Body of pancreas (tissue), 4 donors: ENCODE data around the gene PRR14L.

Source experiments
- POLR2A ChIP-seq, 3 donors: fragments of 450-650 bp; IDR thresholded peaks; one replicate each; pipeline ENCODE4 v1.6.1; 2016; ENCODE audit warnings: antibody characterized with exemption in 3 of 3, mild to moderate bottlenecking in 2 of 3
- TF ChIP-seq, protein P1 (sequence below), 7 experiments: fragments of 450-650 bp in 4 of 7; fragments of 200-600 bp in 3 of 7; sonication (generic) in 3 of 7; IDR thresholded peaks; one replicate each; pipeline ENCODE4 v1.5.1; 2016 to 2019; ENCODE audit warnings: antibody characterized with exemption in 7 of 7

DNA sequence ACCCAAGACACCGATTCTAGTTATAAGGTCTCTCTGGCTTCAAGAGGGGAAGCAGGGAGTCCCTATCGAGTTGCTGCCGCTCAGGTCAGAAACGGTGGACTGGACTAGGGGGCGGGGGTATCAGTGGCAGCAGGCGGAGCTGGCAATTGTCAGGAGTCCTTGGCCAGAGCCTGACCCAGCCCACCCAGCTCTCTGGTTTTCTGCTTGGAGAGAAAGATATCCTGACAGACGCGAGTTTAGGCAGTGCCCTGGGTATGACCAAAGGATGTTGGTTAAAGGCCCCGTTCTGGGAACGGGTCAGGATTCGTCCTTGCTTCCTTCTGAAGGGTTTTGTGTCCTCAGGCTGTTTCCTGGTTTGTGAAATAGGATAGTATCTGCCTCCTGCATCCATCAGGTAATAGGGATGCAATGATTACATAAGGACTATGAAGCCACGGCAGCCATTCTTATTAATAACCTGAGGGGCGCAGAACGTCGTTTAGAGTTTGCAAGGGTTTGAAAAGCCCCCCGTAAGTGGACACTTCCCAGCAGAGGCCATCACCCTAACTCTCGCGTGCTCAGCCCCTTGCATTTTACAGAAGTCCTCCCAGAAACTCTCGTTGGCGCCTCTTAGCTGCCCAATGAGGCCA, 3.2 kb upstream of the PRR14L start:
- TF ChIP-seq, protein P1, sequence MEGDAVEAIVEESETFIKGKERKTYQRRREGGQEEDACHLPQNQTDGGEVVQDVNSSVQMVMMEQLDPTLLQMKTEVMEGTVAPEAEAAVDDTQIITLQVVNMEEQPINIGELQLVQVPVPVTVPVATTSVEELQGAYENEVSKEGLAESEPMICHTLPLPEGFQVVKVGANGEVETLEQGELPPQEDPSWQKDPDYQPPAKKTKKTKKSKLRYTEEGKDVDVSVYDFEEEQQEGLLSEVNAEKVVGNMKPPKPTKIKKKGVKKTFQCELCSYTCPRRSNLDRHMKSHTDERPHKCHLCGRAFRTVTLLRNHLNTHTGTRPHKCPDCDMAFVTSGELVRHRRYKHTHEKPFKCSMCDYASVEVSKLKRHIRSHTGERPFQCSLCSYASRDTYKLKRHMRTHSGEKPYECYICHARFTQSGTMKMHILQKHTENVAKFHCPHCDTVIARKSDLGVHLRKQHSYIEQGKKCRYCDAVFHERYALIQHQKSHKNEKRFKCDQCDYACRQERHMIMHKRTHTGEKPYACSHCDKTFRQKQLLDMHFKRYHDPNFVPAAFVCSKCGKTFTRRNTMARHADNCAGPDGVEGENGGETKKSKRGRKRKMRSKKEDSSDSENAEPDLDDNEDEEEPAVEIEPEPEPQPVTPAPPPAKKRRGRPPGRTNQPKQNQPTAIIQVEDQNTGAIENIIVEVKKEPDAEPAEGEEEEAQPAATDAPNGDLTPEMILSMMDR (IDR thresholded peaks at IDR 0.05), result no peak
- no peak for TF ChIP-seq POLR2A (IDR thresholded peaks at IDR 0.05)
